Activated T-helper 17 cell treated with anti-CD3 and anti-CD28 coated beads, Interleukin-2, amount 50 U/mL, for 72 hours (primary cell): ENCODE data around the gene MTHFD2L. TPM values are rescaled to one million over a fixed set of nuclear protein-coding genes. Genes with fewer than 3 reads are reported as not detected.
"Not testable (repeated sequence)": the region's sequence is repeated elsewhere in the genome, so short reads cannot be mapped to it uniquely, and the experiment has no call there.

Experiments used
- ATAC-seq: fragments of 150-1000 bp; cut with Tn5 transposase; replicated peaks from 2 replicates; pipeline ENCODE4 v1.10.0; 2021; ENCODE audit warnings: mild to moderate bottlenecking, moderate library complexity
- H3K27ac Mint-ChIP-seq: one replicate; pipeline ENCODE4 v1.8.0; 2022; ENCODE audit warnings: mixed read lengths
- H3K27me3 Mint-ChIP-seq: one replicate; pipeline ENCODE4 v1.8.0; 2022; ENCODE audit warnings: mixed read lengths
- H3K36me3 Mint-ChIP-seq: one replicate; pipeline ENCODE4 v1.8.0; 2022; ENCODE audit warnings: low read depth, mild to moderate bottlenecking, mixed read lengths
- H3K4me1 Mint-ChIP-seq: one replicate; pipeline ENCODE4 v1.8.0; 2022; ENCODE audit warnings: mixed read lengths
- H3K4me3 Mint-ChIP-seq: one replicate; pipeline ENCODE4 v1.8.0; 2022; ENCODE audit warnings: mild to moderate bottlenecking, mixed read lengths
- H3K9me3 Mint-ChIP-seq: one replicate; pipeline ENCODE4 v1.8.0; 2022; ENCODE audit warnings: mixed read lengths
- total RNA-seq, 2 donors: library from RNA; stranded (reverse); gene quantifications; one replicate each; pipeline ENCODE4 v1.2.3, GENCODE V29; 2022

Gene MTHFD2L
- total RNA-seq, 2 donors from 2014 or later = 4.0 to 9.4 TPM

- H3K4me1 Mint-ChIP-seq = no peaks in the 10 kb centered on the region
- H3K27me3 Mint-ChIP-seq = peaks cover 19% of the 10 kb centered on the region
- H3K27ac Mint-ChIP-seq = no peak overlapping the region
- no peaks in the 10 kb centered on the region for H3K36me3 Mint-ChIP-seq
- no peak overlapping the region for H3K4me3 Mint-ChIP-seq
- H3K9me3 Mint-ChIP-seq = no peaks in the 10 kb centered on the region
- ATAC-seq = no peak
Observed at GRCh38 chr4:74327762-74328161, 169.8 kb downstream of the MTHFD2L start.

DNA sequence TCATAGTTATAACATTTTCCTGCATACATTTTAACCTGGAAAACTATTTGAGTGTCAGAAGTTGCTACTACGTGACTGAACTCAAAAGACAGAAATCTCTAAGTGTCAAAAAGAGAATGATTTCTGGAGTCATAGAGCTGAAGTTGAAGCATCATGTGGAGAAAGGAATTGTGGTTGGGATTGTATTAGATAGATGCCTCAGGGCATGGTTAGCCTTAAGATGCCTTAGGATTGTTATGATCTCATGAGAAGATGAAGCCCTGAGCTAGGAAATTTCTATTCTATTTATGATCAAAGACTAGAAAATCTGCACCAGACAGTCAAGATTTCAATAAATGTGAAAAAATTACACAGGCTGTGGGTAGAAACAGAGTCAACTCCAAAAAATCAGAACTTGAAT is 170.6 kb downstream of the MTHFD2L start:
- no peak overlapping the region for H3K27ac Mint-ChIP-seq
- no peaks in the 10 kb centered on the region for H3K36me3 Mint-ChIP-seq
- H3K9me3 Mint-ChIP-seq = no peaks in the 10 kb centered on the region
- no peak for ATAC-seq
- no peaks in the 10 kb centered on the region for H3K4me1 Mint-ChIP-seq
- no peak overlapping the region for H3K4me3 Mint-ChIP-seq
- H3K27me3 Mint-ChIP-seq = peaks cover 17% of the 10 kb centered on the region

- Mint-ChIP-seq H3K4me1 (peaks cover 2% of the 10 kb centered on the region), H3K36me3 (no peaks in the 10 kb centered on the region), H3K27ac (no peak overlapping the region), H3K4me3 (no peak overlapping the region), H3K27me3 (peaks cover 20% of the 10 kb centered on the region), H3K9me3 (no peaks in the 10 kb centered on the region)
- no peak for ATAC-seq
Observed at GRCh38 chr4:74329307-74329706, 171.4 kb downstream of the MTHFD2L start.

GRCh38 chr4:74330295-74330750 is 172.4 kb downstream of the MTHFD2L start:
- H3K27ac Mint-ChIP-seq = no peak overlapping the region
- H3K27me3 Mint-ChIP-seq = peaks cover 23% of the 10 kb centered on the region
- ATAC-seq = no peak
- no peak overlapping the region for H3K4me3 Mint-ChIP-seq
- peaks cover 4% of the 10 kb centered on the region for H3K4me1 Mint-ChIP-seq
- H3K36me3 Mint-ChIP-seq = no peaks in the 10 kb centered on the region
- H3K9me3 Mint-ChIP-seq = no peaks in the 10 kb centered on the region

GRCh38 chr4:74331252-74331651 is 173.3 kb downstream of the MTHFD2L start:
- H3K27me3 Mint-ChIP-seq = peaks cover 23% of the 10 kb centered on the region
- no peaks in the 10 kb centered on the region for H3K9me3 Mint-ChIP-seq
- H3K27ac Mint-ChIP-seq = no peak overlapping the region
- H3K36me3 Mint-ChIP-seq = no peaks in the 10 kb centered on the region
- no peak overlapping the region for H3K4me3 Mint-ChIP-seq
- peaks cover 4% of the 10 kb centered on the region for H3K4me1 Mint-ChIP-seq
- ATAC-seq = no peak

DNA sequence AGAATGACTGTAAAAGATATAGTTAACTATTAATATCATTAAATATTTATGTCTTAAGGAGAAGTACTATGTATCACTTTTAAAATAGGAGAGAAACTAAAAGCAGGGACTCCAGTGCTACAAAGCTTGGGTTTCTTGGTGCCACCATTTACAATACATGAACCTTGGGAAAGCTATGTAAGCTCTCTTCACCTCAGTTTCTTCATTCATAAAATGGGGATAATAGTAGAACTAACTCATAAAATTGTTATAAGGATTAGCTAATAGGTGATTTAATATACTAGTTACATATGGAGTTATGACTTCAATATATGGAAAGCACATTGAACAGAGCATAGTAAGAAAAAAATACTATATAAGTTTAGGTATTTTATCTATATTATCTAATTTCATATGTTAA is 174.0 kb downstream of the MTHFD2L start:
- no peaks in the 10 kb centered on the region for H3K9me3 Mint-ChIP-seq
- no peak for ATAC-seq
- H3K4me3 Mint-ChIP-seq = no peak overlapping the region
- no peak overlapping the region for H3K27ac Mint-ChIP-seq
- peaks cover 23% of the 10 kb centered on the region for H3K27me3 Mint-ChIP-seq
- no peaks in the 10 kb centered on the region for H3K36me3 Mint-ChIP-seq
- peaks cover 4% of the 10 kb centered on the region for H3K4me1 Mint-ChIP-seq

DNA sequence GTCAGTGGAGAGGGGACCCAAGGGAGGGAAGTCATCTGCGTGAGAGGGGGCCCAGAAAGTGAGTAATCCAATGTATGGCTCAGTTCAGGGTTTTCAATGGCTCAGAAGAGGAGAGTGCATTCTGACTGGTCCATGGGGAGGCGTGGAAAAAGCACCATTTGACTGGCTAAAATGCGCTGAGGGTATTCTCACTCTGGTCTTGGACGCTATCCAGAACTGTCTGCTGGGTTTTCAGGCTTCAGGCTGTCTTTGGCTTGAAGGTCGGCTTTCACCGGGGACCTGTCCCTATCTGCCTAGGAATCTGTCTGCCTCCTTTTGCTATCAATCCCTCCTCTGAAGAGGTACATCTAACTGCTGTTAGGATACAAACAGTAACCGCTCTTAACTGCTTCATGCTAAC is 176.7 kb downstream of the MTHFD2L start:
- H3K4me1 Mint-ChIP-seq = peaks cover 4% of the 10 kb centered on the region
- H3K4me3 Mint-ChIP-seq = no peak overlapping the region
- no peak for ATAC-seq
- no peaks in the 10 kb centered on the region for H3K36me3 Mint-ChIP-seq
- H3K27ac Mint-ChIP-seq = no peak overlapping the region
- peaks cover 18% of the 10 kb centered on the region for H3K27me3 Mint-ChIP-seq
- H3K9me3 Mint-ChIP-seq = no peaks in the 10 kb centered on the region

GRCh38 chr4:74335341-74336021 is 177.6 kb downstream of the MTHFD2L start:
- Mint-ChIP-seq H3K27ac (no peak overlapping the region), H3K4me1 (peaks cover 4% of the 10 kb centered on the region), H3K4me3 (no peak overlapping the region), H3K27me3 (peaks cover 21% of the 10 kb centered on the region), H3K36me3 (no peaks in the 10 kb centered on the region), H3K9me3 (no peaks in the 10 kb centered on the region)
- no peak for ATAC-seq

GRCh38 chr4:74338792-74339333 is 180.9 kb downstream of the MTHFD2L start:
- H3K4me3 Mint-ChIP-seq = no peak overlapping the region
- ATAC-seq = no peak
- peaks cover 5% of the 10 kb centered on the region for H3K9me3 Mint-ChIP-seq
- no peaks in the 10 kb centered on the region for H3K36me3 Mint-ChIP-seq
- H3K27ac Mint-ChIP-seq = no peak overlapping the region
- H3K27me3 Mint-ChIP-seq = peaks cover 21% of the 10 kb centered on the region
- peaks cover 4% of the 10 kb centered on the region for H3K4me1 Mint-ChIP-seq

DNA sequence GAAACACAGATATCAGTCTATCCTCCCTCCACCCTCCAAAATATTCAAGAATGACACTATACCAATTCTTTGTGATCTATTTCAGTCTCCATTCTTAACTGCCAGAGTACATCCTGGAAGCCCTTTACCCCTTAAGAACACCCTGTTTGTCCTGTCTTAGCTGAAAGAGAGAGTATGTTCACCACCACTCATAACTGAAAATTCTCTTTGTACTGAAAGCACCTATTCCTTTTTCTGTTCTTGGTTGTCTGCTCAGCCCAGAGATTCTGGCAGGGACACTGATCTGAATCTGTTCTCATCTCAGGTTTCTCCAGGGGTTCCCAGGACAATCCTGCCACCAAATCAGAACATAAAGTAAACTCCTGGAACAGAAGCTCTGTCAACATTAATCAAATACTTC is 181.6 kb downstream of the MTHFD2L start:
- Mint-ChIP-seq H3K4me1 (no peaks in the 10 kb centered on the region), H3K4me3 (no peak overlapping the region), H3K36me3 (no peaks in the 10 kb centered on the region), H3K27ac (no peak overlapping the region), H3K27me3 (peaks cover 14% of the 10 kb centered on the region), H3K9me3 (peaks cover 7% of the 10 kb centered on the region)
- no peak for ATAC-seq

DNA sequence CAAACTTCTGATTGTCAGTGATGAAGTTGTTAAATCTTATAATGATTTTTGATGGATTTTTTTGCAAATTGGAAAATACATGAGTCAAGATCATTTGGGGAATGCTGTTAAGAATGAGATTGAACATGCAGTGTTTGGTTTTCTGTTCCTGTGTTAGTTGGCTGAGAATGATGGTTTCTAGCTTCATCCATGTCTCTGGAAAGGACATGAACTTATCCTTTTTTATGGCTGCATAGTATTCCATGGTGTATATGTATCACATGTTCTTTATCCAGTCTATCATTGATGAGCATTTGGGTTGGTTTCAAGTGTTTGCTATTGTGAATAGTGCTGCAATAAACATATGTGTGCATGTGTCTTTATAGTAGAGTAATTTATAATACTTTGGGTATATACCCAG is 182.5 kb downstream of the MTHFD2L start:
- not testable (repeated sequence) for ATAC-seq, H3K4me3 Mint-ChIP-seq, H3K9me3 Mint-ChIP-seq, H3K27ac Mint-ChIP-seq, H3K4me1 Mint-ChIP-seq, H3K36me3 Mint-ChIP-seq
- H3K27me3 Mint-ChIP-seq = peaks cover 18% of the 10 kb centered on the region

DNA sequence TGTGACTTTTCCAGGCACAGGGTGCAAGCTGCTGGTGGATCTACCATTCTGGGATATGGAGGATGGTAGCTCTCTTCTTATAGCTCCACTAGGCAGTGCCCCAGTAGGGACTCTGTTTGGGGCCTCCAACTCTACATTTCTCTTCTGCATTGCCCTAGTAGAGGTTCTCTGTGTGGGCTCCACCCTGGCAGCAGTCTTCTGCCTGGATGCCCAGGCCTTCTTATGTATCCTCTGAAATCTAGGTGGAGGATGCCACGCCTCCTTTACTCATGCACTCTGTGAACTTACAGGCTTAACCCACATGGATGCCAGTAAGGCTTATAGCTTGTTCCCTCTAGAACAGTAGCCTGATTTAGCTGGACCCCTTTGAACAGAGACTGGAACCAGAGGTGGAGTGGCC is 186.1 kb downstream of the MTHFD2L start:
- Mint-ChIP-seq H3K9me3 (peaks cover 9% of the 10 kb centered on the region), H3K4me1 (no peaks in the 10 kb centered on the region), H3K4me3 (no peak overlapping the region), H3K27ac (no peak overlapping the region), H3K36me3 (no peaks in the 10 kb centered on the region), H3K27me3 (peaks cover 15% of the 10 kb centered on the region)
- no peak for ATAC-seq

Other genes starting within 250 kb of the MTHFD2L start
- gene PF4, start 176.1 kb upstream of the MTHFD2L start, total RNA-seq = not detected
- gene PPBP, start 169.9 kb upstream of the MTHFD2L start, total RNA-seq = not detected
- not detected for gene CXCL5, start 159.4 kb upstream of the MTHFD2L start, total RNA-seq
- gene CXCL3, start 119.4 kb upstream of the MTHFD2L start, total RNA-seq = not detected
- gene CXCL2, start 58.9 kb upstream of the MTHFD2L start, total RNA-seq = under 1 TPM in 1 of 2 donors, not detected in 1; 0.19 TPM
- gene EPGN, start 150.4 kb downstream of the MTHFD2L start, total RNA-seq = not detected
- gene EREG, start 207.0 kb downstream of the MTHFD2L start, total RNA-seq = not detected